Ramos (cell line): ENCODE measurements around the gene KIFC1.

ENCODE experiments used
- in situ Hi-C: fragments of 300-500 bp; cut with MboI; formaldehyde crosslinking; loops from one replicate; pipeline ENCODE4 v1.14.3; 2022; ENCODE audit warnings: low sequenced_read_pairs; ENCODE audit not compliant: unreplicated experiment

Gene KIFC1

DNA sequence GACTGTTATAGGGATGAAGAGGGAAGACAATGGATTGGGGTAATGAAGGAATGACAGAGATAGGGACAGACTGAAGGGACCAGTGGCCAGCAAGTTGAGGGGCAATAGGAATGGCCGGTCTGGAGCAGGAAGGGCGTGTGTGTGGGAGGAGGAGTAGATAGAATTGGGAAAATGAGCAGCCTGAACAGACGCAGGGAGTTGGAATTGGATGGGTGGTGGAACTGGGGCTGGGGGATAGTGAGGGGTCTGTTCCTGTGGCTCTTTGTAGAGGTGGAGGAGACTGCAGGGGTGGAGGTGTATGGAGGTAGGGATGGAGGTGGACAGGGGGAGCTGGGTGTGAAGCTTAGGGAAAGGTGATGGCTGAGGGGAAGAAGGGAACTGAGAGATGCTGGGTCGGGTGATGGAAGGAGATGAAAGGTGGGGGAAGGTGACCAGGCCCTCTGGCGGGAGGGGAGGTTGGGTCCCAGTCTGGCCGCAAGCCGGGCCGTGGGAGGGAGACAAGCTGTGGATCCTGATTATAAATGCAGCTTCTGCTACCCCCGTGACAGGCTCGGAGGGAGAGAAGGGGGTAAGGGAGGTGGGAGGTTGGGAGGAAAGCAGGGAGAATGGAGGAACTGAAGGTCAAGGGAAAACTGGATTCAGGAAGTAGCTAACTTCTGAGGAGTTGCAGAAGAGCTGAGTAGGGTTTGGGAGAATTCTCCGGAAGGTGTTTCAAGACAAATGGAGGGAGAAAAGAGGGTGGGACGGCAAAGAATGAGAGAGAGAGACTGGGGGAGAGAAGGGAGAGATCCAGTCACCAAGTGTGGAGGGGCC, 33.4 kb downstream of the KIFC1 start:
- in situ Hi-C loops = no loop called here

DNA sequence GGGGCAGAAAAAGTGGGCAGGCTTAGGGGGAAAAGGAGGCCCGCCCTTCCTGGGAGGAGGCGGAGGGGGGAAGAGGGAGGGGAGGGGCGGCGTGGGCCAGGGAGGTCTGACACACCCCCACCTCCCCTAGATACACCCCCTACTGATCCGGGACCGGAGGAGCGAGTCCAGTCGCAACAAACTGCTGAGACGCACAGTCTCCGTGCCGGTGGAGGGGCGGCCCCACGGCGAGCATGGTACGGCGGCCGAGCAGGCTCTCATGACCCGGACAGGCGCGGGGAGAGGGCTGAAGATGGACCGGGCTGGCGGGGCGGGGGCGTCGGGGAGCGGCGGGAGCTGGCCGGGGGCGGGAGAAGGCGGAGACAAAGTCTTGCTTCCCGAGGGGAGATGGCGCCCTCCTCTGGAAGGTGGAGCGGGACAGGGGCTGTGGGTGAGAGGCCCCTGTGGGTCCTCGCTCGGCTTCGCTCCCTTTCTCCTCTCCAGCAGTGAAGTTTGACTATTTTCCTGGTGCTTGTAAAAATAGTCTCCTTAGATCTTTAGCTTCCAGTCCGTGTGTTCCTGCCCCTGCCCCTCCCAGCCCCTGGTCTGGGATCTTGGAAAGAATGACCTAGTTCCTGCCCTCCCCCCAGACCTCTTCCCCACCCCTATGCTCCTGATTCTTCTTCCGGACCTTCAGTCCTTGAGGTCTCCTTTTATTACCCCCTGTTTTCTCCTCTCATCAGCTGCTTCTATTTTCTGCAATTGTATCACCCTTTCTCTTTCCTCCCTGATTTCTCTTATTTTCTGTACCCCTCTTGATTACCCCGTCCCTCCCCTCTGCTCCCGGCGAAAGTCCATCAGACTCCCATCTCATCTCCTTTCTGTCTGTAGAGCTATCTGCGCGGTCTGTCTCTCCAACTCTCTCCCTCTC, 34.3 kb downstream of the KIFC1 start:
- in situ Hi-C loops = no loop called here

DNA sequence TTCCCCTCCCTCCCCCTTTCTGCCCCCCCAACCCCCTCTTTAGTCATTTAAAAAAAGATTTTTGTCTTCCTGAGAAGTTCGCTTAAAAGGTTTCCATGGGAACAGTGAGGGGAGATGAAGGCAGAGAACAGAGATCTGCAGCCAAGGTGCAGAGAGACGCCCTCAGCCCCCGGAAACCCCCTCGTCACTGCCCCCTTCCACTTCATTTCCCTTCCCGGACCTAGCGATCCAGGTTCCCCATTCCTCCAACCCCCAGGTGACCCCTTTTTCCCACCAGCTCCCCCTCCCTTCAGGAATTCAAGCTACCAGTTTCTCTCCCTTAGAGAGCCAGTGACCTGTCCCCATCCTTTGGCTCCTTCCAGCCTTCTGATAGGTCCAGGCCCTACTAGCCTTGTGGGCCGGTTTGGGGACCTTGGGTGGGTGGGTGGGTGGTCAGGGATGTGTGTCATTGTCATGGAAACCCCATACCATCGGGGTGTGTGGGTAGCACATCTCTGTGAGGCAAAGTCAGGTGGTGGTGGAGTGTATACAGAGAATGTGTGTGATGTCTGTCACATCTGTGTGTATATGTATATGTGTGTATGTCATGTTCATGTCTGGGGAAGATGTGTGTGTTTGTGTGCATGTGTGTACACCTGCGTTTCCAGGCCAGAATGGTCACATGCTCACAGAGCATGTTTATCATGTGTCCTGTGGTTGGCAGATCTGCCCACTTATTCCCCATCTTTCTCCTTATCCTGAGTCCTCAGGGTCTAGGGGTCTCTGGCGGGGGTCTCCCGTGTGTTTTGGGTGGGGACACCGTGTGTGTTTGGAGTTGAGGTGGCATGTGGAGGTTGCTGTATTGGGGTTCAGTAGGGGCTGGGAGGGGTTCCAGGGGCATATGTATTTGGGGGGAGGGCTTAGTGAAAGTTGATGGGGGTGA, 35.2 kb downstream of the KIFC1 start:
- in situ Hi-C loops = no loop called here

DNA sequence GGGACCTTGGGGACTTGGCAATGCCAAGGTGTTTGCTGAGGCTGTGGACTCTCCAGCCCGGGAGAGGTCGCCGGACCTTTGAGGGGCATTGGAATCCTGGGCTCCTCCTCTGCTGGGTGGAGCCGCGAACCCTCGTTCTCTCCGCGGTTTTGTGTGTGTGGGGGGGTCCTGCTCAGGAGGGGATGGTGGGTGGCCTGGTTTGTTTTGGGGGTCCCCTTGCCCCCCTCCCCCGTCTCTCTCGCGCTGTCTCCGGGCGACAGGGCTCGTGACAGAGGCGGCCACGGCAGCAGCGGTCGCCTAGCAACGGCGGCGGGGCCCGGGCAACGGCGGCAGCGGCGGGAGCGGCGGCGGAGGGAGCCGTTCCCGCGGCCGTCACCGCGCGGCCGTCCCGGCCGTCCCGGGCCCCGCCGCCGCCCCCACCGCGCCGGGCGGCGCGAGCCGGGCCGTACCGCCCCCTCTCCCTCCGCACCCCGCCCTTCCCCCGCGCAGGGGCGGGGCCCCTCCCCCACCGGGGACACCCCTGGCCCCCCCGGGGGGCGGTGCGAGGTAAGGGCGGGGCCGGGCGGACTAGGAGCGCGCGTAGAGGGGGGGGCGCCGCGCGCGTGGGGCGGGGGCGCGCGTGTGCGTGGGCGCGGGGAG, 36.1 kb downstream of the KIFC1 start:
- in situ Hi-C loops = no loop called here

DNA sequence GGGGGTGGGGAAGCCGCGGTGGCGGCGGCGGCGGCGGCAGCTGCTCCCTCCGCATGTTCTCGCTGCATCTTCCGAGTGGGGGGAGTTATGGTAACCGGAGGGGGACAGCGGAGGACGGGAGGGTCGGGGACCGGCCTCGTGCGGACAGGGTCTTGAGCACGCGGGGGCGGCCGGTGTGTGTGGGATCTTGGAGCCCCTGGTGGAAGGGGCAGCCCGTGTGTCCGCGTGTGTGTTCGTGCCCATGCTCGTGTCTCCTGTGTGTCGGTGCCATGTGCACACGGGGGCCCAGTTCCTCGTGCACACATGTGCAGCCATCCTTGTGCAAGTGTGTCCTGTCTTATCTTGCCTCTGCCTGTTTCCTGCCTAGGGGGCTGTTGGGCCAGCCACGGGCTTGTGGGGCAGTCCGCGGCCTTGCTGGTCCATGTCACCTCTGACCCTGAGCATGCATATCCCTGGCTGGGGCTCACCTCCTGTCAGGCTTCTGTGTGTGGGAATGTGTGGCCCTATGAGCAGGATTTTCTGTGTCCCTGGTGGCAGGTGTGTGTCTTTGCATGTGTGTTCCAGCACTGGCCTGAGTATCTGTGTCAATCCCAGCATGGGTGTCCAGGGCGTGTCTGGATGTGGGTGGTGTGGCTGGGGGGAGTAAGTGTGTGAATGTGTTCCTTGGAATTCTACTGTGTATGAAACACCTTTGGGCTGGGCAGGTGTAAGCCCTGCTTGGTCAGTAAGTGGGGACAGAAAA, 36.8 kb downstream of the KIFC1 start:
- in situ Hi-C loops = no loop called here

DNA sequence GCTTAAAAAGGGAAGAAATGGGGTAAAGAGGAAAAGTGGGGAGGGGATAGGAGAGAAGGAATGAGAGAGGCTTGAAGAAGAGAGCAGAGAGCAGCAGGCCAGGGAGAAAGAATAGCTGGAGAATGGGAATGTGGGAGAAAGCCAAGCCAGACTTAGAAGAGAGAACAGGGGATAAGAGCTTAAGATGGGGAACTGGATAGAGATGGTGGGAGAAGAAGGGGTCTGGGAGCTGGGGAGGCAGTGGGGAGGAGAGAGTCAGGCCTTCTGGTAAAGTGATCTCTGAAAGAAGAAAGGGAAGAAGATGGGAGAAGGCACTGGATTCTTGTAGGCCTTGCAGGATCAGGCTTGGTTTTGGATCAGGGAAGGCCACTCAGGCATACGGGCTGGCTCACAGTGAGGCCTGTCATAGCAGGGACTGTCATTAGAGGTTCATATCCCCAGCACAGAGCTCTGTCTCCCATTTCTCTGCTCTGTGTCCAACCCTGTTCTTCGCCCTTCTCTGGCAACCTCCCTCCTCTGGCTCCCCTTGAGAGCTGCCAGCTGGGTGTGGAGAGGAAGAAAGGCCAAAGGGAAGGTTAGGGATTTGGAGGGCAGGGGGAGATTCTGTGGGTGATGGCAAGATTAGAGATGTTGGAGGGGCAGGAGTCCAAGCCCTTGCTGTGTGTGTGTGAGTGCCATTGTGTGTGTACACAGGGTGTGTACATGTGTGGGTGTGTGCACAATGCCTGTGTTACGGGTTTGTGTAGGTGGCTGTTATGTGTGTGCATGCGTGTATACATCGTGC, 37.5 kb downstream of the KIFC1 start:
- in situ Hi-C loops = no loop called here

DNA sequence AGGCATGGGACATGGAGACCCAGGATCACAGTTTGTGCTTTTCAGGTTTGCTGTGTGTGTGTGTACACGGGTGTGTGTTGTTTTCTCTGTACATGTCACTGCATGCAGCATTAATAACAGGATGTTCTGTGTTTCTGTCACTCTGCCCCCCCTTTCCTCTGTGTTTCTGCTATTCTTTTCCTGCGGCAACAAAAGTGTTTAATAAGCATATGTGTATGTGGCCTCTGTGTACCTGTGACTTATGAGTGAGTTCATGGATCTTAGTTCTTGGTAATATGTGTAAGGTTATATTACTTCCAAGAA, 38.1 kb downstream of the KIFC1 start:
- in situ Hi-C loops = no loop called here

DNA sequence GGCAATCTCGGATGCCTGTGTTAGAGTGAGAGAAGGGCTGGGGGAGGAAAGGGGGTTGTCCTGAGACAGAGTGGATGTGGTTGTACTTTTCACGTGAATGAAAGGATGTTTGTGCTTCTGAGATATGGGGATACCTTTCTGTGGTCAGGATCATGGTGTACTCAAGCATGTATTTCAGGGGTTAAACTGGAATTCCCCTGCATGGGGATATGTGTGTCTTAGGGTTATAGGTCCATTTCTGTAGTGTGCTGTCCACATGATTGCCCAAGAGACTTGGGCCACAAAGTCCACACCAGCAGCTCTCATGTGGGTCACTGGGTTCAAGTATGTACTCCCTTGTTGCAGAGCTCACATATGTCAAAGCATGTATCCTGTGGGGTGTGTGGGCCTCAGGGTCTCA, 38.7 kb downstream of the KIFC1 start:
- in situ Hi-C loops = no loop called here

DNA sequence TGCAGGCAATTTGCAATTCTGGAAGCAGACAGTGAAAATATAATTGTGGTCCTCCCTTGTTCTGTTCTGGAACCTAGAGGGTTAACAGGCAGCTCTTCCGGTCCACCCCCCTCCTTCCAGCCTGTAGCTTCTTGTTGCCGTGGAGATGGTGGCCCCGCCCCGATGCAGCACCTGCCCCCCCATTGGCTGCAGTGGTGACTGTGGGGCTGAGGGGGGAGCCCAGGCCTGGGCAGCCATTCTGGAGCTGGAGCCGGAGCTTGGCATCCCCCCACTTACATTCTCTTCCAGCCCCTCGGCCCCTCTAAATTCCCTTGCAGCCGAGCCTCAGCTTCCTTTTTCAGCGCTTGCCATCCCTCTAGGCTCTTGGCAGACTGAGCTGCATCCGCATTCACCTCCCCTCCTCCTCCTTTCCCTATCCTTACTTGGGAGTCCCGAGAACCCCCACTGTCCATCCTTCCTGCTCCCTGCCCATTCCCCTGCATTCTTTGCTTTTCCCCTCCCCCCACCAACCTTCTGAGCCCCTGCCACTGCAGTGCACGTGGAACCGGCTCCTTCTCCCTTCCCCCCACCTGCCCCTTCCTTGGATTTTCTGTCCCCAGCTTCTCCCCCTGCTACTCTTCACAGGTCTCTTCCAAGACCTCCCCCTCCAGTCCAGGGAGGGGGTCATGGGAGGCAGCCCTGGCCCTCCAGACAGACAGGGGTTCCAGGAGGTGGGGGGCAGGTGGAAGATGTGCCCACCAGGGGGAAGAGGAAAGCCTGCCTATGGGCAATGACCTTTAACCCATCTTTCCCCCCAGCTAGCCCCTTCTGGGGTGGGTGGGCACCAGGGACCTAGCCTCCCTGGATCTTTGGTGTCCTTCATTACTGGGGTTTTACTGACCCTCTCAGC, 39.6 kb downstream of the KIFC1 start:
- in situ Hi-C loops = no loop called here

DNA sequence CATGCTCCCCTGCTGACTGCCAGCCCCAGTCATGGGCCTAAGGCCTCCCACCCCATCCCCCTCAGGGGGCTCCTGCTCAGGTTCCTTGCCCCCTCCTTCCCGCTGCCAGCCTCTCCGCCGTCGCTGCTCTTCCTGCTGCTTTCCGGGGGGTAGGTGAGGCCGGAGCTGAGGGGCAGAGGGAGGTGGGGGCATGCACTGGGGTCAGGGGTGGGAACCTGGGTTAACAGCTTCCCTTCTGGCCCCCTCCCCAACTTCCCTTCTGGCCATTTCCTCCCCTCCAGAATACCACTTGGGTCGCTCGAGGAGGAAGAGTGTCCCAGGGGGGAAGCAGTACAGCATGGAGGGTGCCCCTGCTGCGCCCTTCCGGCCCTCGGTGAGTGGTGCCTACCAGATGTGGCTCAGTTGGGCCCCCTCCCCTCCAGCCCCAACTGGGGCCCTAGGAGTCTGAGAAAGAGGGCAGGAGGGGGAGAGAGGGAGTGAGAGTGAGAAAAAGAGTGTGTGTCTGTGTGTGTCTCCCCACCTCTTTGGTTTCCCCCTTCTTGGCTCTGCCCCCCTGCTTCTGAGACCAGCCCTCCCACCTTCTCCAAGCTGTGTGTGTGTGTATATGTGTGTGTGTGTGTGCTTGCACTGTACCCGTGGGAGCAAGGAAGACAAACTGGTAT, 40.4 kb downstream of the KIFC1 start:
- in situ Hi-C loops = no loop called here

DNA sequence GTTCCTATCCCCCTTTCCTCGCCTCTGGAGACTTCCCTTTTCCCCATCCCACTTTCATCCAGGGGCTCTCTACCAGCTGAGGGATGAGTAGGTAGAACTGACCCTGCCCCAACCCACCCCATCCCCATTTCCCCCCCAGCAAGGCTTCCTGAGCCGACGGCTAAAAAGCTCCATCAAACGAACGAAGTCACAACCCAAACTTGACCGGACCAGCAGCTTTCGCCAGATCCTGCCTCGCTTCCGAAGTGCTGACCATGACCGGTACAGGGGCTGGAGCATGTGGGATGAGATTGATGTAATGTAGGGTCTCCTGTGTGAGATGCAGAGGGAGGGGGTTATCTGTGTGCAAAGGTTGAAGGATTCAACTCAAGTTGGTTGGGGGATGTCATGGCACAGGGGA, 40.9 kb downstream of the KIFC1 start:
- in situ Hi-C loops = no loop called here

DNA sequence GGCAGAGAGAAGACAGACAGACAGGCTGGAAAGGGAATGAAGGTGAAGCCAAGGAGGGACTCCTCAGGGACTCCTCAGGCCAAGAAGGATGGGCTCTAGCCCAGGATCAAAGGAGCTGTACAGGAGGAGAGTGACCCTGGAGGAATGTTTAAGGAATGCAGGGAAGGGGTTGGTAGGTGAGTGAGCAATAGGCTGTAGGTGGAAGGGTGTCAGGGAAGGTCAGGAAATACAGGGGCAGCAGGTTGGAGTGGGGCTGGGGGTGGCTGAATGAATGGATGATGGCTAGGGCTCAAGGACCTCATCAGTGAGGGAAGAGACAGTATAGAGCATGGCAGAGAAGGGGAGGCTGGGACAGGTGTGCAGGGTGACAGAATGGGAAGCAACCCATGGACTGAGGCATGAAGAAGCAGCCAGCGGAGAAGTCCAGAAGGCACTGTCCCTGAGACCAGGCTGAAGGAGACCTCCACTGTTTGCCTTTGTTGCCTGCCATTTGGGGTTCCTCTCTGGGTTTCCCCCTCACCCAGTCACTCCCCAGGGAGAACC, 41.4 kb downstream of the KIFC1 start:
- in situ Hi-C loops = no loop called here

DNA sequence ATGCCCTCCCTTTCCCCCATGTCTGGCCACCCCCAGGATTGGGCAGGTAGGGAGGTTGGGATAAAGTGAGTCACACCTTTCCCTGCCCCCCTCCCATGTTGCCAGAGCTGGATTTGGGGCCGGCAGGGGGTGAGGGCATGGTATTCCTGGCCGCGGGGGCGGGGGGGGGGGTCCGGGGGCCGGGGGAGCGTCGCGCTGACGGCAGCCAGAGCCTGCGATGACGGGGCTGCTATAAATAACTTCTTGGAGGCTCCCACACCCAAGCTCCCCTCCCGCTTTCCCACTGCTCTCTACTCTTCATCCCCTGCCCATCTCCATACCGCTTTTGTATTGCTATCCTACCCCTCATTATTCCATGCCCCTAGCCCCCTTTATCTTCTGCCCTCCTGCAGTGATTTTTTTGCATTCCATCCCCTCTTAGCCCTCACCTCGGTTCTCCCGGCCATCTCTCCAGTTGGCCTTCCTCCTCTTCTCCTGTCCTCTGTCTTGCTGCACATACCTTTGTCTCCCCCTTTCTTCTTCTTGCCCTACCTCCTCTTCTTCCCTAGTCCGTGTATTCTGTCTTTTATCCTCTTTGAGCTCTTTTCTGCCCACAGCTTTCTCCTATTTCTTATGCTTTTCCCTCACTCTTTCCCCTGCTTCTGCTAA, 42.0 kb downstream of the KIFC1 start:
- in situ Hi-C loops = no loop called here

DNA sequence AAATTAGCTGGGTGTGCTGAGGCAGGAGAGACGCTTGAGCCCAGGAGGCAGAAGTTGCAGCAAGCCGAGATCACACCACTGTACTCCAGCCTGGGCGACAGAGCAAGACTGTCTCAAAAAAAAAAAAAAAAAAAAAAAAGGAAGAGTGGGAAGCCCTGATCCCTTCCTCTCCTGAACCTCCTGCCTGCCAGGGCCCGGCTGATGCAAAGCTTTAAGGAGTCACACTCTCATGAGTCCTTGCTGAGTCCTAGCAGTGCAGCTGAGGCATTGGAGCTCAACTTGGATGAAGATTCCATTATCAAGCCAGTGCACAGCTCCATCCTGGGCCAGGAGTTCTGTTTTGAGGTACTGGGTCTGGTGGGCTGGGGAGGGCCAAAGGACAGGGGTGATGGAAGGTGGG, 43.3 kb downstream of the KIFC1 start:
- in situ Hi-C loops = no loop called here

DNA sequence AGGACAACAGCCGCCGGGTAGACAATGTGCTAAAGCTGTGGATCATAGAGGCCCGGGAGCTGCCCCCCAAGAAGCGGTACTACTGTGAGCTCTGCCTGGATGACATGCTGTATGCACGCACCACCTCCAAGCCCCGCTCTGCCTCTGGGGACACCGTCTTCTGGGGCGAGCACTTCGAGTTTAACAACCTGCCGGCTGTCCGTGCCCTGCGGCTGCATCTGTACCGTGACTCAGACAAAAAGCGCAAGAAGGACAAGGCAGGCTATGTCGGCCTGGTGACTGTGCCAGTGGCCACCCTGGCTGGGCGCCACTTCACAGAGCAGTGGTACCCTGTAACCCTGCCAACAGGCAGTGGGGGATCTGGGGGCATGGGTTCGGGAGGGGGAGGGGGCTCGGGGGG, 46.0 kb downstream of the KIFC1 start:
- in situ Hi-C loops = no loop called here

DNA sequence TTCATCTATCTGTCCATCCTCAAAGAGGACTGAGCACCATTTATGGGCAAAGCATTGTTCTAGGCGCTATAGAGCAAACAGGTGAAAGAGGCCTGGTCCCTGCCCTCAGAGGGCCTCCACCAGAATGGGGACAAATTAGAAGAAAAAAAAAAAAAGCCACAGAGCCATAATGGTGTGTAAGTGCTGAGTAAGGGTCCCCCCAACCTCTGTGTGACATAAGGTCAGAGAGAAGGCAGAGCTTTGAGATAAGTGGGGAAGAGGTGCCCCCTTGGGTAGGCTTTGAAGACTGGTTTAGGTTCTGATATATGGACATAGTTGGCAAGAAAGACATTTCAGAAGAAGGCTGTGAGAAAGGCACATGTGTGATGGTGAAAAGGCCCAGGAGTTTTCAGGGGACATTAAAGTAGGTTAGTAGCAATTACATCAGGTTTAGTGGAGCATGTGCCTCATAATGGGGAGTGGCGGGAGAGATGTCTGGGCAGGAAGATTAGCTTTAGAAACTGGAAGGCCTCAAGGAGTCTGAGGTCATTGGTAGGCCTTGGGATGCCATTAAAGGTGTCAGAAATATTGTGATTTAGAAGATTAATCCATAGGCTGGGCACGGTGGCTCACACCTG, 47.5 kb downstream of the KIFC1 start:
- in situ Hi-C loops = no loop called here
